ENCODE data around the gene TRMT112. TPM values are rescaled to one million over a fixed set of nuclear protein-coding genes. Genes with fewer than 3 reads are reported as not detected.

TRMT112 gene
- total and polyA plus RNA-seq, 4 donors = 52.5 to 137 (median 131) TPM

- 77% methylated on average over 5 of the region's 5 CpGs for WGBS
- no peak overlapping the region for H3K4me3 ChIP-seq (ENCODE audit: low read depth in 1 of 3, low read length in 3 of 3)
- no peak overlapping the region for H3K27ac ChIP-seq (ENCODE audit: low read depth in 1 of 2, low read length in 2 of 2)
- H3K9me3 ChIP-seq (ENCODE audit: control insufficient read depth in 4 of 4, low read length in 3 of 4) = no peaks in the 10 kb centered on the region
- no peaks in the 10 kb centered on the region for H3K27me3 ChIP-seq (ENCODE audit: control insufficient read depth in 4 of 4, insufficient read depth in 4 of 4, low read length in 3 of 4)
- no peak overlapping the region for H3K9ac ChIP-seq (ENCODE audit: low read depth in 1 of 2, low read length in 2 of 2)
- H3K4me1 ChIP-seq (ENCODE audit: control insufficient read depth in 4 of 4, insufficient read depth in 4 of 4, low read length in 3 of 4) = peaks cover 5 to 7% (median 6%) of the 10 kb centered on the region in 4 donors
- peaks cover 0 to 18% (median 3%) of the 10 kb centered on the region in 4 donors for H3K36me3 ChIP-seq (ENCODE audit: control insufficient read depth in 4 of 4, insufficient read depth in 3 of 4, low read depth in 1 of 4, low read length in 3 of 4)
- TF ChIP-seq RXRA (IDR thresholded peaks at IDR 0.05) (no peak), EGR1 (IDR thresholded peaks at IDR 0.05; ENCODE audit: low read depth in 2 of 2) (no peak), NR2F2 (IDR thresholded peaks at IDR 0.05) (no peak), HNF4A (conservative IDR thresholded peaks at IDR 0.05) (no peak)
- DNase-seq (ENCODE audit: low spot score) = no peak
Observed at GRCh38 chr11:64323373-64323772, 6.0 kb upstream of the TRMT112 start.

- Histone ChIP-seq H3K4me3 (ENCODE audit: low read depth in 1 of 3, low read length in 3 of 3) (no peak overlapping the region), H3K9me3 (ENCODE audit: control insufficient read depth in 4 of 4, low read length in 3 of 4) (no peaks in the 10 kb centered on the region), H3K9ac (ENCODE audit: low read depth in 1 of 2, low read length in 2 of 2) (no peak overlapping the region), H3K27me3 (ENCODE audit: control insufficient read depth in 4 of 4, insufficient read depth in 4 of 4, low read length in 3 of 4) (no peaks in the 10 kb centered on the region), H3K36me3 (ENCODE audit: control insufficient read depth in 4 of 4, insufficient read depth in 3 of 4, low read depth in 1 of 4, low read length in 3 of 4) (peaks cover 0 to 18% (median 3%) of the 10 kb centered on the region in 4 donors), H3K27ac (ENCODE audit: low read depth in 1 of 2, low read length in 2 of 2) (no peak overlapping the region), H3K4me1 (ENCODE audit: control insufficient read depth in 4 of 4, insufficient read depth in 4 of 4, low read length in 3 of 4) (peaks cover 5 to 7% (median 6%) of the 10 kb centered on the region in 4 donors)
- DNase-seq (ENCODE audit: low spot score) = no peak
- 89% methylated on average over 7 of the region's 7 CpGs for WGBS
- TF ChIP-seq GABPA (IDR thresholded peaks at IDR 0.05 in 1 of 2, conservative IDR thresholded peaks at IDR 0.05 in 1 of 2) (no peak), HNF4G (IDR thresholded peaks at IDR 0.05) (no peak), REST (IDR thresholded peaks at IDR 0.05) (no peak), ATF3 (IDR thresholded peaks at IDR 0.05) (no peak), JUND (IDR thresholded peaks at IDR 0.05) (no peak), SP1 (IDR thresholded peaks at IDR 0.05) (no peak), RXRA (IDR thresholded peaks at IDR 0.05) (no peak), CTCF (IDR thresholded peaks at IDR 0.05; ENCODE audit: low read depth, low read length, missing input control) (no peak), MAX (IDR thresholded peaks at IDR 0.05) (no peak), ZBTB33 (IDR thresholded peaks at IDR 0.05) (no peak), EGR1 (IDR thresholded peaks at IDR 0.05; ENCODE audit: low read depth in 2 of 2) (no peak), YY1 (IDR thresholded peaks at IDR 0.05) (no peak), FOXA1 (IDR thresholded peaks at IDR 0.05) (no peak), NR2F2 (IDR thresholded peaks at IDR 0.05) (no peak)
Observed at GRCh38 chr11:64322925-64323260, 5.5 kb upstream of the TRMT112 start.

Data from liver (tissue), 9 donors.